Progenitor cell of endocrine pancreas (in vitro differentiated cells): Measurements from ENCODE around the gene THSD7A. TPM values are rescaled to one million over a fixed set of nuclear protein-coding genes. Genes with fewer than 3 reads are reported as not detected.

Experiments used
- DNase-seq: peaks from one replicate; pipeline ENCODE4 v3.0.0; 2021; ENCODE audit warnings: low spot score; ENCODE audit not compliant: unreplicated experiment
- H3K27ac Mint-ChIP-seq: 2 replicates; pipeline ENCODE4 v1.8.0; 2021; ENCODE audit warnings: mild to moderate bottlenecking, moderate library complexity, mixed read lengths
- H3K27me3 Mint-ChIP-seq: 2 replicates; pipeline ENCODE4 v1.8.0; 2021; ENCODE audit warnings: mixed read lengths
- H3K36me3 Mint-ChIP-seq: 2 replicates; pipeline ENCODE4 v1.8.0; 2022; ENCODE audit warnings: mixed read lengths; ENCODE audit not compliant: insufficient read depth
- H3K4me1 Mint-ChIP-seq: 2 replicates; pipeline ENCODE4 v1.8.0; 2021; ENCODE audit warnings: low read depth, mixed read lengths
- H3K4me3 Mint-ChIP-seq: 2 replicates; pipeline ENCODE4 v1.8.0; 2021; ENCODE audit warnings: low read depth, mild to moderate bottlenecking, moderate library complexity, mixed read lengths
- H3K9me3 Mint-ChIP-seq: 2 replicates; pipeline ENCODE4 v1.8.0; 2021; ENCODE audit warnings: low read depth, mixed read lengths
- total RNA-seq: library from RNA; stranded (reverse); gene quantifications from 2 replicates; pipeline ENCODE4 v1.2.1, GENCODE V29; 2021
- TF ChIP-seq, protein P1 (sequence below): fragments of 200-600 bp; sonication (generic); IDR thresholded peaks from one replicate; pipeline ENCODE4 v1.5.0; 2021; ENCODE audit warnings: antibody characterized with exemption, mild to moderate bottlenecking; ENCODE audit not compliant: unreplicated experiment

Gene THSD7A
- total RNA-seq, 1 donor from 2014 or later, result 4.7 TPM

DNA sequence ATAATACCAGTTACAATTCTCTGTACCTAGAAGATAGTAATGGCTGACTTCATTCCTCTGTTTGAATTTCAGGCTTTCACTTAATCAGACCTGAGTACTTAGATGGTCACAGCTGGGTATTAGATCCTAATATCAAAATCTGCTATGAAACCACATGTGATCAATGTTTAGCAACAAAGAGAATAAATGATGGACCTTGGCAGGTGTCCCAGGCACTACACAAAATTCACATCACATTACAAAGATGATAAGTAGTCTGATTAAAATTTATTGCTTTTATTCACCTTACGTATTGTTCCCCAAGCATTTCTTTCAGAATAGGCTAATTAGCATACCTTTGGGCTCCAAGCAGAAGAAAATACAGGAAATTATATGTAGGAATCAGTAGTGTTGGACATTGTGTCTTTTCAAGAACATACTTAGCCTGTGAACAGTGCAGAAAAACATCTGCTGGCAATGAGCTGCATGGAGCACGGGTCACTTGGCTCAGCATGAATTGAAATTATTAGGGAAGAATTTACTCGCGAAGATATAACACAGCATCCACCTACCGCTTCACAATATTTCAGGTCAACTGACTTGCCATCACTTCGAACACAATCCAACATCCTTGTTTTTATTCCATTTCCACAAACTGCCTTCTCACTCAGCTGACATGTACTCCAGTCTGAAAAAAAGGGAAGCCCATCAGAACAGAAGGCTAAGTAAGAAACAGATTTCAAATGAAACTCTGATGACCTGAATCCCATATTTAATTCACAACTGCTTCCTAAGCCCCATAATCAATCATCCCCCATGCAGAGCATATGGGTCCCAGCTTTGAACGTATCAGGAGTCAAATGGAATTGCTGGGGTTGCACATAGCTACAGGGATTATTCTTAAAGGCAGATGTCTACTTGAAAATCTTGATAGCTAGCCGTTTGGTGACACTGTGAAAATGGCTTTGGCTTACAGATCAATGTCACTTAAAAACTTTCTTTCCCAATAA is 421.0 kb downstream of the THSD7A start:
- no peaks in the 10 kb centered on the region for H3K4me1 Mint-ChIP-seq
- no peak overlapping the region for H3K27ac Mint-ChIP-seq
- DNase-seq, result no peak
- TF ChIP-seq, protein P1, sequence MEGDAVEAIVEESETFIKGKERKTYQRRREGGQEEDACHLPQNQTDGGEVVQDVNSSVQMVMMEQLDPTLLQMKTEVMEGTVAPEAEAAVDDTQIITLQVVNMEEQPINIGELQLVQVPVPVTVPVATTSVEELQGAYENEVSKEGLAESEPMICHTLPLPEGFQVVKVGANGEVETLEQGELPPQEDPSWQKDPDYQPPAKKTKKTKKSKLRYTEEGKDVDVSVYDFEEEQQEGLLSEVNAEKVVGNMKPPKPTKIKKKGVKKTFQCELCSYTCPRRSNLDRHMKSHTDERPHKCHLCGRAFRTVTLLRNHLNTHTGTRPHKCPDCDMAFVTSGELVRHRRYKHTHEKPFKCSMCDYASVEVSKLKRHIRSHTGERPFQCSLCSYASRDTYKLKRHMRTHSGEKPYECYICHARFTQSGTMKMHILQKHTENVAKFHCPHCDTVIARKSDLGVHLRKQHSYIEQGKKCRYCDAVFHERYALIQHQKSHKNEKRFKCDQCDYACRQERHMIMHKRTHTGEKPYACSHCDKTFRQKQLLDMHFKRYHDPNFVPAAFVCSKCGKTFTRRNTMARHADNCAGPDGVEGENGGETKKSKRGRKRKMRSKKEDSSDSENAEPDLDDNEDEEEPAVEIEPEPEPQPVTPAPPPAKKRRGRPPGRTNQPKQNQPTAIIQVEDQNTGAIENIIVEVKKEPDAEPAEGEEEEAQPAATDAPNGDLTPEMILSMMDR, result no peak
- H3K4me3 Mint-ChIP-seq, result no peak overlapping the region
- peaks cover 3% of the 10 kb centered on the region for H3K36me3 Mint-ChIP-seq
- no peaks in the 10 kb centered on the region for H3K27me3 Mint-ChIP-seq
- H3K9me3 Mint-ChIP-seq, result peaks cover 7% of the 10 kb centered on the region

DNA sequence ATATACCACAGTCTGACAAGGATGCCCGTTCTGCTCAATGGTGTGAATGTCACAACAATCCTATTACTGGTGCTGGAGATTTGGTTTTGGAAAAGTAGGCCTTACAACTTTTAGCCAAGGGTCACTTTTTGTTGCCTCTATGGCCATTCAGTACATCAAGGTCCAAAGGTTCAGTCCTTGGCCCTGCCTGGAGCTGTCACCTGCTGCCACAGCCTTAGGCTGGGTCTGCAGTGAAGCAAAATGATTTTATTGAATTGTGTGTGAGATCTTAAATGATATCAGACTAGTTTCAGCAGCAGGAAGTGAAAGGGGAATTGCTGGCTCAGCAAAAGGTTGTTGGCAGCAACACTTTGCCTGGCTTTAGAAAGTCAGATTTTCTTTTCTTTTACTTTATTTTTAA is 427.6 kb downstream of the THSD7A start:
- H3K9me3 Mint-ChIP-seq, result peaks cover 2% of the 10 kb centered on the region
- no peak overlapping the region for H3K27ac Mint-ChIP-seq
- H3K27me3 Mint-ChIP-seq, result no peaks in the 10 kb centered on the region
- no peaks in the 10 kb centered on the region for H3K4me1 Mint-ChIP-seq
- DNase-seq, result no peak
- no peak overlapping the region for H3K4me3 Mint-ChIP-seq
- TF ChIP-seq, protein P1, result no peak
- H3K36me3 Mint-ChIP-seq, result peaks cover 2% of the 10 kb centered on the region

DNA sequence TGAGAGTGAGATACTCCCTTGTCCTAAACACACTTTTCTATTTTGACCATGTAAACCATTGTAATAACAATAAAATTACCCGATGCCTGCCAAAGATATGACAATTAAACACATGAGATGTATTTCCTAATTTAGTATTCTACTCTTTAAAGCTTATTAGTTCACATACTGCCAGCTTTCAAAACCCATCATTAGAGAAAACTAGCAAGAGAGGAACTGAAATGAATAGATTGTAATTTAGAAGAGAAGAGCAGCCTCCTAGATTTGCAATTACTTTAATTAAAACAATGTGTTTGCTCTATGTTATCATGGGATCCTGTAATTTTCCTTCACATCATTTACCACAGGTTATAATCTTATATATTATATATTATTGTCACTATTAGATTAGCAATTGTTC is 428.2 kb downstream of the THSD7A start:
- Mint-ChIP-seq H3K36me3 (peaks cover 3% of the 10 kb centered on the region), H3K4me3 (no peak overlapping the region), H3K4me1 (no peaks in the 10 kb centered on the region), H3K9me3 (peaks cover 3% of the 10 kb centered on the region), H3K27me3 (no peaks in the 10 kb centered on the region), H3K27ac (no peak overlapping the region)
- no peak for DNase-seq
- TF ChIP-seq, protein P1, result no peak

DNA sequence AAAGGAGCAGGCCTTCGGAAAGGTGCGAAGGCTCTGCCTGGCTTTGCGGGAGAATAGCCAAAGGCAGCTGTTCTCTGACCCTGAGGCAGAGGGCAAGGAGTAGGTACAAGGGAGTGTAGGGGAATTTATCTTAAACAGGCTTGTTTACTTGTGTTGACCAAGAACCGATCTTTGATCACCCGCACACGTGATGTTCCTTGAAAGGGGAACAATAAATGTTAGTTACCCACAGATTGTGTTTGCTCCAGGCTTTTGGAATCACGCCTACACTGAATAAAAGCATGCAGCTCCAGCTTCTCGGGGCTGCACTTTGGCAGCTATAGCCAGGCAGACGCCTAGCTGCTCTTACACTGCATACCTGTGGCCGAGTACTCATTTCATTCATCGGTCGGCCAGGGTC is 437.6 kb downstream of the THSD7A start:
- Mint-ChIP-seq H3K36me3 (peaks cover 8% of the 10 kb centered on the region), H3K27ac (no peak overlapping the region), H3K4me1 (peaks cover 4% of the 10 kb centered on the region), H3K27me3 (no peaks in the 10 kb centered on the region), H3K9me3 (peaks cover 27% of the 10 kb centered on the region), H3K4me3 (no peak overlapping the region)
- TF ChIP-seq, protein P1, result no peak
- no peak for DNase-seq

DNA sequence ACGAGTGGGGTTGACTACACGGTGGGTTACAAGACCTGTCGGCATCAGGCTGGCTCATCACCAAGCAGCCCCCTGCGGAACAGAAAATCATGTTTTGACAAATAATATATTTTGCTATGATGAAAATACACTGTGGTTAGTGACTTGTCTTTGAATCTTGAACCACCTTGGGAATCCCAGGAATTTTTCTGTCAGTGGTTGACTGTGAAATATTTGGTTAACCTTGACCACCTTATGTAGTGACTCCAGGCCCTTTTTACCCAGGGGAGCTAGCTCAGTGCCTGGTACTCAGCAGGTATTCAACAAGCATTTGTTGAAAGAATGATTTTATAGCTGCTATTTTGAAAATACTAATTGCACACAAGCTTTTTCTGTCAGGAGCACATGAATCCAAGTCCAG is 452.4 kb downstream of the THSD7A start:
- DNase-seq, result no peak
- no peaks in the 10 kb centered on the region for H3K27me3 Mint-ChIP-seq
- H3K36me3 Mint-ChIP-seq, result no peaks in the 10 kb centered on the region

More for the DNA sequence above, 452.4 kb downstream of the THSD7A start:
- TF ChIP-seq, protein P1, result no peak
- no peaks in the 10 kb centered on the region for H3K9me3 Mint-ChIP-seq
- no peaks in the 10 kb centered on the region for H3K4me1 Mint-ChIP-seq
- no peak overlapping the region for H3K27ac Mint-ChIP-seq
- no peak overlapping the region for H3K4me3 Mint-ChIP-seq
